CD14-positive monocyte (primary cell): ENCODE measurements around the gene SMTN. TPM values are rescaled to one million over a fixed set of nuclear protein-coding genes. Genes with fewer than 3 reads are reported as not detected.

Experiments used
- DNase-seq, 3 donors: peaks; one replicate each; pipeline ENCODE4 v3.0.0-alpha.2; 2011 to 2022
- H2AFZ ChIP-seq: 2 replicates; pipeline ENCODE4 v1.6.0; 2012; ENCODE audit warnings: mild to moderate bottlenecking, low read depth, low read length, inconsistent platforms; ENCODE audit not compliant: insufficient read depth, poor library complexity, severe bottlenecking
- H3K27ac ChIP-seq, 2 donors: 1 replicate in 1 of 2; 2 replicates in 1 of 2; pipeline ENCODE4 v1.5.1; 2012 to 2013; ENCODE audit warnings: low read length in 2 of 2, control low read depth in 1 of 2, inconsistent platforms in 1 of 2, low read depth in 1 of 2, mild to moderate bottlenecking in 1 of 2
- H3K27me3 ChIP-seq, 2 donors: one replicate each; pipeline versions ENCODE4 v1.6.0 to v1.6.1; 2011 to 2013; ENCODE audit warnings: low read length in 2 of 2; ENCODE audit not compliant: control insufficient read depth in 2 of 2, insufficient read depth in 2 of 2
- H3K36me3 ChIP-seq, 2 donors: replicated peaks in 1 of 2; 1 replicate in 1 of 2; 2 replicates in 1 of 2; pipeline versions ENCODE4 v1.5.1 to v1.6.1; 2012 to 2013; ENCODE audit warnings: low read length in 2 of 2, control low read depth in 1 of 2, inconsistent platforms in 1 of 2, mild to moderate bottlenecking in 1 of 2; ENCODE audit not compliant: insufficient read depth in 2 of 2, control insufficient read depth in 1 of 2
- H3K4me1 ChIP-seq, 2 donors: 1 replicate in 1 of 2; 2 replicates in 1 of 2; pipeline versions ENCODE4 v1.5.1 to v1.6.1; 2012 to 2013; ENCODE audit warnings: low read length in 2 of 2, control low read depth in 1 of 2, inconsistent platforms in 1 of 2, mild to moderate bottlenecking in 1 of 2, moderate library complexity in 1 of 2; ENCODE audit not compliant: insufficient read depth in 2 of 2, control insufficient read depth in 1 of 2
- H3K4me2 ChIP-seq: replicated peaks from 2 replicates; pipeline ENCODE3; 2012; ENCODE audit warnings: low read length, moderate library complexity, mild to moderate bottlenecking; ENCODE audit not compliant: poor library complexity, severe bottlenecking; ENCODE audit errors: extremely low read depth
- H3K4me3 ChIP-seq, 3 experiments: fragments of 200-600 bp in 1 of 3; sonication (generic) in 1 of 3; replicated peaks in 1 of 3; 1 replicate in 2 of 3; 2 replicates in 1 of 3; pipeline ENCODE4 v1.5.1; 2011 to 2013; ENCODE audit warnings: low read length in 3 of 3, mild to moderate bottlenecking in 3 of 3, control low read depth in 2 of 3, low read depth in 2 of 3, inconsistent platforms in 1 of 3, moderate library complexity in 1 of 3
- H3K79me2 ChIP-seq: 2 replicates; pipeline ENCODE4 v1.6.0; 2012; ENCODE audit warnings: mild to moderate bottlenecking, control low read depth, inconsistent platforms, low read length, moderate library complexity; ENCODE audit not compliant: insufficient read depth
- H3K9ac ChIP-seq: 2 replicates; pipeline ENCODE4 v1.6.0; 2017; ENCODE audit warnings: low read length, mild to moderate bottlenecking; ENCODE audit not compliant: insufficient read depth, poor library complexity, severe bottlenecking
- H3K9me3 ChIP-seq, 2 donors: replicated peaks in 1 of 2; 1 replicate in 1 of 2; 2 replicates in 1 of 2; pipeline versions ENCODE4 v1.5.1 to v1.6.1; 2012 to 2013; ENCODE audit warnings: low read length in 2 of 2, control low read depth in 1 of 2; ENCODE audit not compliant: control insufficient read depth in 1 of 2, insufficient read depth in 1 of 2
- H4K20me1 ChIP-seq: 2 replicates; pipeline ENCODE4 v1.6.0; 2012; ENCODE audit warnings: mild to moderate bottlenecking, low read length, control low read depth, moderate library complexity; ENCODE audit not compliant: insufficient read depth
- H3K27ac Mint-ChIP-seq, 7 donors: one replicate each; pipeline ENCODE4 v1.8.0; 2020; ENCODE audit warnings: mild to moderate bottlenecking in 7 of 7, mixed read lengths in 7 of 7, moderate library complexity in 6 of 7, inconsistent platforms in 2 of 7
- H3K27me3 Mint-ChIP-seq, 3 donors: one replicate each; pipeline ENCODE4 v1.8.0; 2021 to 2022; ENCODE audit warnings: low read depth in 3 of 3, mild to moderate bottlenecking in 3 of 3, mixed read lengths in 3 of 3, moderate library complexity in 3 of 3, inconsistent platforms in 1 of 3
- H3K36me3 Mint-ChIP-seq, 2 donors: one replicate each; pipeline ENCODE4 v1.8.0; 2020; ENCODE audit warnings: mixed read lengths in 2 of 2, inconsistent platforms in 1 of 2, mild to moderate bottlenecking in 1 of 2
- H3K4me1 Mint-ChIP-seq: one replicate; pipeline ENCODE4 v1.8.0; 2020; ENCODE audit warnings: mild to moderate bottlenecking, mixed read lengths
- H3K4me3 Mint-ChIP-seq, 2 donors: one replicate each; pipeline ENCODE4 v1.8.0; 2020; ENCODE audit warnings: mild to moderate bottlenecking in 2 of 2, mixed read lengths in 2 of 2, moderate library complexity in 1 of 2
- H3K9me3 Mint-ChIP-seq, 7 donors: one replicate each; pipeline ENCODE4 v1.8.0; 2020 to 2022; ENCODE audit warnings: mixed read lengths in 7 of 7, mild to moderate bottlenecking in 6 of 7, moderate library complexity in 6 of 7, inconsistent platforms in 2 of 7
- WGBS: methylation state at CpG from one replicate; pipeline ENCODE4 v1.1.5; 2013; ENCODE audit warnings: missing lambda C conversion rate; ENCODE audit not compliant: insufficient coverage; 5-methylcytosine and 5-hydroxymethylcytosine counted together
- intact Hi-C, 2 donors: fragments of 100-400 bp; cut with micrococcal nuclease; formaldehyde crosslinking; loops; one replicate each; pipeline versions ENCODE4 v1.15.0 to v1.15.1; 2023
- polyA plus RNA-seq, 3 donors: library from polyadenylated mRNA; depleted of rRNA in 1 of 3; unstranded in 2 of 3; stranded (reverse) in 1 of 3; fragments of 300-500 nt in 2 of 3; fragments of >200 nt in 1 of 3; fragmentation: Illumina TruSeq in 2 of 3; gene quantifications; 1 replicate in 2 of 3; 2 replicates in 1 of 3; pipeline ENCODE4 v1.2.3, GENCODE V29; 2012 to 2021
- TF ChIP-seq, protein P1 (sequence below): fragments of 200-600 bp; IDR thresholded peaks from one replicate; pipeline ENCODE4 v1.8.0; 2022; ENCODE audit warnings: antibody characterized with exemption, mild to moderate bottlenecking

SMTN gene
- polyA plus RNA-seq, 3 donors = 0.87 to 13.3 (median 0.88) TPM

DNA sequence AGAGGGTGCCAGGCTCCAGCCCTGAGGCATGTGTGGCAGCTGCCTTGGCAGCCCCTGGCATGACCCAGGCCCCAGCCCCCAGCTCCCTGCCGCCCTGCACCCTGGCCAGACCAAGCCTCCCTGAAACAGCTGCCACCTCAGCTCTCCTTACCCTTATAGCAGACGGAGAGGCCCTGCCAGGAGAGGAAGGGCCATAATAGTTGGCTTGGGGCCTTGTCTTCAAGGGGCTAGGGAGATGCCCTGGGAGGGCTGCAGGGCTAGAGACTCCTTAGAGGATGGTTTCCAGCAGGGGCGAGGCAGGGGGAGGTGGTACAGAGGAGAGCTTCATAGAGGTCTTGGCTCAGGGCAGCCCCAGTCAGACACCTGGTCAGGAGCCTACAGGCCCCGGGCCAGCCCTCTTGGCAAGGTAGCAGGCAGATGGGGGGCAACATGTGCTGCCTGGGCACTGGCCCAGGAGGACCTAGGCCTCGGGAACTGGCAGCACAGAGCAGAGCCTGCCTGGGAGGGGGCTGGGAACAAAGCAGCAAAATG, 13.0 kb downstream of the SMTN start:
- Histone ChIP-seq H3K36me3 (peaks cover 34 to 46% of the 10 kb centered on the region in 2 donors), H3K9me3 (no peaks in the 10 kb centered on the region), H3K4me2 (no peak overlapping the region), H3K4me3 (no peak overlapping the region), H3K9ac (no peak overlapping the region), H3K4me1 (no peaks in the 10 kb centered on the region), H3K27me3 (no peaks in the 10 kb centered on the region), H2AFZ (no peak overlapping the region), H3K27ac (no peak overlapping the region), H3K79me2 (no peaks in the 10 kb centered on the region), H4K20me1 (no peaks in the 10 kb centered on the region)
- DNase-seq = no peak
- TF ChIP-seq, protein P1, sequence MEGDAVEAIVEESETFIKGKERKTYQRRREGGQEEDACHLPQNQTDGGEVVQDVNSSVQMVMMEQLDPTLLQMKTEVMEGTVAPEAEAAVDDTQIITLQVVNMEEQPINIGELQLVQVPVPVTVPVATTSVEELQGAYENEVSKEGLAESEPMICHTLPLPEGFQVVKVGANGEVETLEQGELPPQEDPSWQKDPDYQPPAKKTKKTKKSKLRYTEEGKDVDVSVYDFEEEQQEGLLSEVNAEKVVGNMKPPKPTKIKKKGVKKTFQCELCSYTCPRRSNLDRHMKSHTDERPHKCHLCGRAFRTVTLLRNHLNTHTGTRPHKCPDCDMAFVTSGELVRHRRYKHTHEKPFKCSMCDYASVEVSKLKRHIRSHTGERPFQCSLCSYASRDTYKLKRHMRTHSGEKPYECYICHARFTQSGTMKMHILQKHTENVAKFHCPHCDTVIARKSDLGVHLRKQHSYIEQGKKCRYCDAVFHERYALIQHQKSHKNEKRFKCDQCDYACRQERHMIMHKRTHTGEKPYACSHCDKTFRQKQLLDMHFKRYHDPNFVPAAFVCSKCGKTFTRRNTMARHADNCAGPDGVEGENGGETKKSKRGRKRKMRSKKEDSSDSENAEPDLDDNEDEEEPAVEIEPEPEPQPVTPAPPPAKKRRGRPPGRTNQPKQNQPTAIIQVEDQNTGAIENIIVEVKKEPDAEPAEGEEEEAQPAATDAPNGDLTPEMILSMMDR = no peak
- no peak overlapping the region for H3K4me3 Mint-ChIP-seq
- H3K9me3 Mint-ChIP-seq = no peaks in the 10 kb centered on the region
- 89% methylated on average over 3 of the region's 5 CpGs for WGBS
- peaks cover 0 to 1% (median 0%) of the 10 kb centered on the region in 3 donors for H3K27me3 Mint-ChIP-seq
- H3K4me1 Mint-ChIP-seq = no peaks in the 10 kb centered on the region
- H3K36me3 Mint-ChIP-seq = peaks cover 31 to 61% of the 10 kb centered on the region in 2 donors
- intact Hi-C loops = no loop called here
- peak overlapping the region in 1 of 7 donors; percentile 53 for H3K27ac Mint-ChIP-seq

DNA sequence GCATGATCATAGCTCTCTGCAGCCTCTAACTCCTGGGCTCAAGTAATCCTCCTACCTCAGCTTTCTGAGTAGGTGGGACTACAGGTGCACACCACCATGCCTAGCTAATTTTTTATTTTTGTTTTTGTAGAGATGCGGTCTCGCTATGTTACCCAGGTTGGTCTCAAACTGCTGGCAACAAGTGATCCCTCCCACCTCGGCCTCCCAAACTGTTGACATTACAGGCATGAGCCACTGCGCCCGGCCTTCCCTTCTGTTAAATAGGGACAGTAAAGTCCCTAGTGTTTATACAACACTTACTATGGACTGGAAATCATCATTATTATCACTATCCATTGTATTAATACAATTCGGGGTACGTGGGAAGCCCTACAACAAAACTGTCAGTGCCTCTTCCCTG, 13.6 kb downstream of the SMTN start:
- H3K9ac ChIP-seq = no peak overlapping the region

More for the DNA sequence above, 13.6 kb downstream of the SMTN start:
- H3K4me3 ChIP-seq = no peak overlapping the region
- H3K9me3 ChIP-seq = no peaks in the 10 kb centered on the region
- DNase-seq = no peak
- intact Hi-C loops = no loop called here
- no peaks in the 10 kb centered on the region for H3K79me2 ChIP-seq
- TF ChIP-seq, protein P1 = no peak
- peaks cover 41 to 48% of the 10 kb centered on the region in 2 donors for H3K36me3 ChIP-seq
- no peak overlapping the region for H2AFZ ChIP-seq
- H3K27ac Mint-ChIP-seq = no peak overlapping the region
- H3K4me3 Mint-ChIP-seq = no peak overlapping the region
- WGBS = 100% methylated on average over 4 of the region's 7 CpGs
- H3K36me3 Mint-ChIP-seq = peaks cover 37 to 66% of the 10 kb centered on the region in 2 donors
- no peaks in the 10 kb centered on the region for H3K4me1 Mint-ChIP-seq
- peaks cover 0 to 1% (median 0%) of the 10 kb centered on the region in 3 donors for H3K27me3 Mint-ChIP-seq
- H3K4me2 ChIP-seq = no peak overlapping the region
- H4K20me1 ChIP-seq = no peaks in the 10 kb centered on the region
- no peaks in the 10 kb centered on the region for H3K27me3 ChIP-seq
- H3K27ac ChIP-seq = no peak overlapping the region
- no peaks in the 10 kb centered on the region for H3K9me3 Mint-ChIP-seq
- no peaks in the 10 kb centered on the region for H3K4me1 ChIP-seq
